Activated naive CD4-positive, alpha-beta T cell treated with Interleukin-2 at 50 U/mL for 16 hours (primary cell): Measurements from ENCODE around the gene KIFC1.
"Not testable (repeated sequence)": the region's sequence is repeated elsewhere in the genome, so short reads cannot be mapped to it uniquely, and the experiment has no call there.

Experiments used
- DNase-seq: peaks from one replicate; pipeline ENCODE4 v3.0.0-alpha.2; 2020

KIFC1 gene

GRCh38 chr6:33375143-33375671, 16.4 kb upstream of the KIFC1 start:
- DNase-seq: no peak

GRCh38 chr6:33377171-33377570, 14.5 kb upstream of the KIFC1 start:
- DNase-seq: no peak

GRCh38 chr6:33379184-33379583, 12.4 kb upstream of the KIFC1 start:
- DNase-seq: not testable (repeated sequence)

- no peak for DNase-seq
These were observed 11.2 kb upstream of the KIFC1 start for GRCh38 chr6:33380272-33380981.

- no peak for DNase-seq
These were observed 8.0 kb upstream of the KIFC1 start for GRCh38 chr6:33383427-33384185.

- no peak for DNase-seq
These were observed 7.0 kb upstream of the KIFC1 start for GRCh38 chr6:33384581-33385020.

- no peak for DNase-seq
These were observed 1.4 kb upstream of the KIFC1 start for GRCh38 chr6:33390173-33390572.

GRCh38 chr6:33390767-33391277, 801 bp upstream of the KIFC1 start:
- no peak for DNase-seq

- DNase-seq: peak; percentile 37
These were observed 435 bp downstream of the KIFC1 start for GRCh38 chr6:33391922-33392594.

- no peak for DNase-seq
These were observed 949 bp downstream of the KIFC1 start for GRCh38 chr6:33392595-33392948.

- DNase-seq: no peak
These were observed 1.4 kb downstream of the KIFC1 start for GRCh38 chr6:33392979-33393378.

- no peak for DNase-seq
These were observed 5.9 kb downstream of the KIFC1 start for GRCh38 chr6:33397541-33397940.

- not testable (repeated sequence) for DNase-seq
These were observed 7.0 kb downstream of the KIFC1 start for GRCh38 chr6:33398601-33399000.

GRCh38 chr6:33399881-33400280, 8.3 kb downstream of the KIFC1 start:
- DNase-seq: not testable (repeated sequence)

GRCh38 chr6:33404884-33405283, 13.3 kb downstream of the KIFC1 start:
- DNase-seq: no peak

- no peak for DNase-seq
These were observed 13.8 kb downstream of the KIFC1 start for GRCh38 chr6:33405386-33405940.

- DNase-seq: no peak
These were observed 14.5 kb downstream of the KIFC1 start for GRCh38 chr6:33406126-33406525.

- DNase-seq: no peak
These were observed 15.6 kb downstream of the KIFC1 start for GRCh38 chr6:33407132-33407718.

GRCh38 chr6:33410050-33410710, 18.6 kb downstream of the KIFC1 start:
- peak; percentile 97 for DNase-seq

GRCh38 chr6:33410711-33411631, 19.3 kb downstream of the KIFC1 start, which contains the start of gene PHF1:
PHF1 (plus strand) TSS chr6:33411014; CDS start chr6:33412264, 1,250 bp downstream.
- DNase-seq: no peak

- DNase-seq: no peak
These were observed 20.0 kb downstream of the KIFC1 start for GRCh38 chr6:33411632-33412005.
